GM12865 (cell line): ENCODE data around the gene RNASE13.

ENCODE experiments used
- DNase-seq: peaks from one replicate; pipeline ENCODE4 v3.0.0; 2010; ENCODE audit warnings: low read depth
- H3K4me3 ChIP-seq: 2 replicates; pipeline ENCODE4 v1.5.1; 2011; ENCODE audit warnings: mild to moderate bottlenecking, low read depth, low read length, control low read depth
- CTCF ChIP-seq: IDR thresholded peaks from 2 replicates; pipeline ENCODE4 v1.5.1; 2011; ENCODE audit warnings: low read length, control low read depth, low read depth, inconsistent platforms; ENCODE audit not compliant: insufficient read depth; ENCODE audit errors: missing control alignments

The RNASE13 gene

GRCh38 chr14:21050597-21050996 lies 16.0 kb upstream of the RNASE13 start:
- no peak overlapping the region for H3K4me3 ChIP-seq
- no peak for DNase-seq
- no peak for TF ChIP-seq CTCF

GRCh38 chr14:21049271-21049673 lies 14.7 kb upstream of the RNASE13 start:
- no peak for DNase-seq
- no peak for TF ChIP-seq CTCF
- H3K4me3 ChIP-seq = no peak overlapping the region

- TF ChIP-seq CTCF = no peak
- no peak for DNase-seq
Observed at GRCh38 chr14:21048638-21049037, 14.0 kb upstream of the RNASE13 start.

GRCh38 chr14:21047378-21047781 lies 12.8 kb upstream of the RNASE13 start:
- no peak overlapping the region for H3K4me3 ChIP-seq
- TF ChIP-seq CTCF = no peak
- no peak for DNase-seq

More at GRCh38 chr14:21048638-21049037, 14.0 kb upstream of the RNASE13 start:
- no peak overlapping the region for H3K4me3 ChIP-seq

- TF ChIP-seq CTCF = no peak
- H3K4me3 ChIP-seq = no peak overlapping the region
- no peak for DNase-seq
Observed at GRCh38 chr14:21043974-21044618, 9.5 kb upstream of the RNASE13 start.

- no peak for TF ChIP-seq CTCF
- no peak overlapping the region for H3K4me3 ChIP-seq
- no peak for DNase-seq
Observed at GRCh38 chr14:21043387-21043973, 8.9 kb upstream of the RNASE13 start.

- no peak for TF ChIP-seq CTCF
- H3K4me3 ChIP-seq = no peak overlapping the region
- no peak for DNase-seq
Observed at GRCh38 chr14:21042918-21043317, 8.3 kb upstream of the RNASE13 start.
